ENCODE data around the gene STAT1. TPM values are rescaled to one million over a fixed set of nuclear protein-coding genes. Genes with fewer than 3 reads are reported as not detected.

The STAT1 gene
- total RNA-seq, 6 donors from 2014 or later: 69.3 to 120 (median 83.1) TPM

DNA sequence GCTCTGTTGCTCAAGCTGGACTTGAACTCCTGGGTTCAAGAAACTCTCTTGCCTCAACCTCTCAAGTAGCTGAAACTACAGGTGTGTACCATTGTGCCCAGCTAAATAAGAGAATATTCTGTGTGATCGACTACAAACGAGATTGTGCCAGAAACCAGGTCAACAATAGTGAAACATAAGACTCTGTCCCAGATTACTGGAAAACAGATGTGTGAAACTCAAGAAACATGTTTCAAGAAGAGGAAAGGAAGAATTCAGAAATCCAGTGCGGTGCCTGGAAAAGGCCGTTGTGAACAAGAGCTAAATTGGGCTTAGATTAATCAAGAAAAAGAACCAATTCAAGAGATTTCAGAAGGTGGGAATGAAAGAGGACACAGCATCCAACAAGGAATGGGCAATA lies 23.4 kb upstream of the STAT1 start:
- WGBS, 2 donors: 95 to 96% methylated on average over 4 of the region's 4 CpGs
- DNase-seq: no peak
- no peak overlapping the region for H3K4me3 ChIP-seq
- TF ChIP-seq, protein P1, sequence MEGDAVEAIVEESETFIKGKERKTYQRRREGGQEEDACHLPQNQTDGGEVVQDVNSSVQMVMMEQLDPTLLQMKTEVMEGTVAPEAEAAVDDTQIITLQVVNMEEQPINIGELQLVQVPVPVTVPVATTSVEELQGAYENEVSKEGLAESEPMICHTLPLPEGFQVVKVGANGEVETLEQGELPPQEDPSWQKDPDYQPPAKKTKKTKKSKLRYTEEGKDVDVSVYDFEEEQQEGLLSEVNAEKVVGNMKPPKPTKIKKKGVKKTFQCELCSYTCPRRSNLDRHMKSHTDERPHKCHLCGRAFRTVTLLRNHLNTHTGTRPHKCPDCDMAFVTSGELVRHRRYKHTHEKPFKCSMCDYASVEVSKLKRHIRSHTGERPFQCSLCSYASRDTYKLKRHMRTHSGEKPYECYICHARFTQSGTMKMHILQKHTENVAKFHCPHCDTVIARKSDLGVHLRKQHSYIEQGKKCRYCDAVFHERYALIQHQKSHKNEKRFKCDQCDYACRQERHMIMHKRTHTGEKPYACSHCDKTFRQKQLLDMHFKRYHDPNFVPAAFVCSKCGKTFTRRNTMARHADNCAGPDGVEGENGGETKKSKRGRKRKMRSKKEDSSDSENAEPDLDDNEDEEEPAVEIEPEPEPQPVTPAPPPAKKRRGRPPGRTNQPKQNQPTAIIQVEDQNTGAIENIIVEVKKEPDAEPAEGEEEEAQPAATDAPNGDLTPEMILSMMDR (IDR thresholded peaks at IDR 0.05): no peak
- TF ChIP-seq POLR2A (IDR thresholded peaks at IDR 0.05) (no peak), EP300 (IDR thresholded peaks at IDR 0.05) (no peak), POLR2AphosphoS5 (IDR thresholded peaks at IDR 0.05) (no peak)
- H3K4me1 ChIP-seq: peaks cover 0 to 17% (median 9%) of the 10 kb centered on the region in 4 donors
- no peaks in the 10 kb centered on the region for H3K27me3 ChIP-seq
- H3K27ac ChIP-seq: peak overlapping the region in 1 of 4 donors; percentile 4
- H3K36me3 ChIP-seq: no peaks in the 10 kb centered on the region
- ATAC-seq (ENCODE audit: low FRiP score in 2 of 2): no peak
- H3K9me3 ChIP-seq: no peaks in the 10 kb centered on the region

DNA sequence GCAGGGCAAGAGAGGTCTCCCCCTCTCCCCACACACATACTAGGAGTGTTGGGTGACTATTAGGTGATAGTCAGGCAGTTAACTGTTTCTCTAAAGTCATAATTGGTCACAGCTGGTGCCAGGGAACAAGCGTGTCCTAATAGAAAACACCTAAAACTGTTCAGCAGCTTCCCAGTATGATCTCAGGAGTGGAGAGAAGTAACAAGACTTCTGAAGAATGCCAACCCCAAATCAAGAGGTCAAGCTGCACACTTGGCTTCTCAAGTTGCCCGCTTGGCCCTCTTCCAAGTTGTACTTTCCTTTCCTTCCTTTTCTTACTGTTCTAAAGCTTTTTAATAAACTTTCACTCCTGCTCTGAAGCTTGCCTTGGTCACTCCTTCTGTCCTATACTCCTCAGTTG lies 22.4 kb upstream of the STAT1 start:
- TF ChIP-seq POLR2AphosphoS5 (IDR thresholded peaks at IDR 0.05) (no peak), POLR2A (IDR thresholded peaks at IDR 0.05) (no peak)
- TF ChIP-seq, protein P1 (IDR thresholded peaks at IDR 0.05): no peak
- H3K36me3 ChIP-seq: no peaks in the 10 kb centered on the region
- H3K4me3 ChIP-seq: no peak overlapping the region
- ATAC-seq (ENCODE audit: low FRiP score in 2 of 2) (peak in 1 of 2 donors; percentile 46), DNase-seq (peak in 1 of 2 donors; percentile 62)
- H3K27ac ChIP-seq: peak overlapping the region in 1 of 4 donors; percentile 48
- H3K27me3 ChIP-seq: no peaks in the 10 kb centered on the region
- H3K9me3 ChIP-seq: no peaks in the 10 kb centered on the region
- WGBS, 2 donors: 59 to 85% methylated on average over 2 of the region's 2 CpGs
- peaks cover 0 to 22% (median 11%) of the 10 kb centered on the region in 4 donors for H3K4me1 ChIP-seq

DNA sequence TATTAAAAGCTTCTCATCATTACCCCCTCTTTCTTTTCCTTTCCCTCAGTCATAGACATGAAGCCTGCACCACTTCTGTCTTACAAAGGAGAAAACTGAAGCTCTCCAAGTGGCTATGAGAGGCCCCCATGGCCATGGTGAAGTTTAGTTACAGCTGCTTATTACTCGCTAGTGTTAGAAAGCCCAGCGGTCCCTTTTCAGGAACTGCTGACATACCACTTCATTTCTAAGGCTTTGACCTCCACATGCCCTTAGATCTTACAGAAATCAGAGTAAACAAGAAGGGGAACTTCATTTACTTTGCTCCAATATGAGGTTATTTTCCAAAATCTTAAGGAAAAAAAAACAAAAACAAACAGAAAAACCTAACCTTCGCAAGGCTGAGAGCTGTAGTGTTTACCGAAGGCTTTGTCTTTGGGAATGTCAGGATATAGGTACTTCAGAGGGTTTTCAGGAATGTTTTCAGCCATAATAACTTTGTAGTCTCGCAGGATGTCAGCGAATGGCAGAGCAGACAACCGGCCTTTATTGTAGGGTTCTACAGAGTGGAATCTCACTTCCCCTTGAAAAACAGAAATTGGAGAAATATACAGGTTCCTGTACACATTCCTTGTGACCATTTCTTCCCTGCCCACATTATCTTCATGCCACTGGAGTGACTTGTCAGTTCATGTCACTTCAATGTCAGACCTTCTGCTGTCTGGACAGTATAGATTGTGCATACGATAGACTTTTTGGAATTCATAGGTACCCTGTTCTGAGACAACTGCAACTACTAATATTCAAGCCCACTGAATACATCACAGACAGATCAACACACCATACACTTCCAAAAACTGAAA lies 18.8 kb upstream of the STAT1 start:
- ATAC-seq (ENCODE audit: low FRiP score in 2 of 2): peak in 1 of 2 donors; percentile 50
- Histone ChIP-seq H3K36me3 (no peaks in the 10 kb centered on the region), H3K4me3 (no peak overlapping the region), H3K4me1 (peaks cover 12 to 29% (median 17%) of the 10 kb centered on the region in 4 donors), H3K27me3 (no peaks in the 10 kb centered on the region), H3K27ac (peak overlapping the region in 2 of 4 donors; percentile 1 to 3), H3K9me3 (no peaks in the 10 kb centered on the region)
- DNase-seq: peak in 1 of 2 donors; percentile 34
- TF ChIP-seq POLR2A (IDR thresholded peaks at IDR 0.05) (no peak), POLR2AphosphoS5 (IDR thresholded peaks at IDR 0.05) (no peak), EP300 (IDR thresholded peaks at IDR 0.05) (no peak)
- TF ChIP-seq, protein P1 (IDR thresholded peaks at IDR 0.05): no peak
- WGBS, 2 donors: 49 to 60% methylated on average over 8 of the region's 8 CpGs

DNA sequence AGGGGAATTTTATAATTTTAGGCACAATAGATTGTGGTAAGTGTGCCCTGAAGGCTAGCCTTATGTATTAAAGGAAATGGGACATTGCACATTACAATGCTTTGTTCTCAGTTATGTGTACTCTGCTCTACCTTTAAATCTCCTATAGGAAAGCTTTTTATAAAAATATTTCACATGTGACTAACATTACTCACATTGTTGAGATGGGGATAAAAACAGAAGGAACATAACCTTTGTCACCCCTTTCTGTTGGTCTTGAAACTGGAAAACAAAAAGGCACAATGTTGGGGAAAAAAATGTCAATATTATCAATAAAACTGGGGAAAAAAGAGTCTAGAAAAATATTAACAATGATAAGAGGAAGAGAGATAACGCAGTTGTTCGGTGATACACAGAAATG lies 17.3 kb upstream of the STAT1 start:
- TF ChIP-seq, protein P1 (IDR thresholded peaks at IDR 0.05): no peak
- TF ChIP-seq POLR2AphosphoS5 (IDR thresholded peaks at IDR 0.05): no peak
- no peak for TF ChIP-seq EP300 (IDR thresholded peaks at IDR 0.05)
- no peak for TF ChIP-seq POLR2A (IDR thresholded peaks at IDR 0.05)

More for the DNA sequence above, 17.3 kb upstream of the STAT1 start:
- Histone ChIP-seq H3K36me3 (no peaks in the 10 kb centered on the region), H3K27me3 (no peaks in the 10 kb centered on the region), H3K4me1 (peaks cover 12 to 29% (median 17%) of the 10 kb centered on the region in 4 donors), H3K4me3 (no peak overlapping the region), H3K9me3 (no peaks in the 10 kb centered on the region), H3K27ac (no peak overlapping the region)
- WGBS, 2 donors: 70 to 73% methylated on average over 2 of the region's 2 CpGs
- no peak for DNase-seq
- ATAC-seq (ENCODE audit: low FRiP score in 2 of 2): no peak
